Measurements from ENCODE around the gene CABS1.

Gene CABS1

DNA sequence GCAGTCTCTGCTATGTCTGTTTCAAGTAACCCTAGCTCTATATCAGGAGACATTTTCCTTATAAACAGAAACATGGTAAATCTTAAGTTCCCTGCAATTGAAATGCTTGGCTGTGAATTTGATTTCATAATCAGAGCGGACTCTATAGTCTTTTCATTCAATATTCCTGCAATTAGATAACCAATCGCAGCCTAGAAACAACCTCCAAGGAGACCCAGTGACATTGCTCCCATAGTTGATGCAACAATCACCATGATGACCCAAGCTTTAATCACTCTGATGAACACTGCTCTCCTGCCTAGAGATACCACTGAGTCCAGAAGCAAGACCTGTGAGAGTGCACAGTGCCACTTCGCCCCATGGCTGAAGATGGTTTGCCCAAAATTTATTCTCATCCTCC lies at the start of gene CABS1:
Gene CABS1, plus strand, starts transcription at position 301 of the 400 bp plus-strand sequence. Its CDS starts 59 bp downstream, at position 360.
- no peak within 1 kb of the TSS for H3K9ac ChIP-seq (ENCODE audit: low read length)
- H3K36me3 ChIP-seq (ENCODE audit: control insufficient read depth, insufficient read depth, low read length): no peaks in the 10 kb centered on the region
- no peaks in the 10 kb centered on the region for H3K4me1 ChIP-seq (ENCODE audit: control insufficient read depth, insufficient read depth, low read length)
- H3K27ac ChIP-seq (ENCODE audit: low read depth, low read length): no peak within 1 kb of the TSS
- H3K4me3 ChIP-seq (ENCODE audit: low read length): no peak within 1 kb of the TSS
- H3K27me3 ChIP-seq (ENCODE audit: control insufficient read depth, insufficient read depth, low read length): no peaks in the 10 kb centered on the region

DNA sequence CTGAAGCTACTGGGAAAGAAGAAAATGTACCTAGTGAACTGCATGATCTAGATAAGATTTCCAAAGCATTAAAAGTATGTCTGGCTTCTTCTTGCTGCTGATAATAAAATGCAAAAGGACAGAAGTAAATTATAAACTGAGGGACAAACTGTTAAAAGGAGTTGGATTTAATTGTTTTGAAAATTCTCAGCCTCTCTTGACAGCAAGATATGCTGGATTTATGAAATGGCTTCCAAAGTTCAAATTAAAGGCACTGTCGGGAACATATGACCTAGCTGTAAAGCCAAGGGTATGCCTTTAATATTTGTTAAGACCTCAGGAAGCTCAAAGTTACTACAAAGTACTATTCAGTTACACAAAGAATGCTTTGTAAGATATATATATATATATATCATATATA lies 46.1 kb upstream of the CABS1 start:
- no peaks in the 10 kb centered on the region for H3K27me3 ChIP-seq (ENCODE audit: control insufficient read depth, insufficient read depth, low read length)
- no peaks in the 10 kb centered on the region for H3K36me3 ChIP-seq (ENCODE audit: control insufficient read depth, insufficient read depth, low read length)
- no peaks in the 10 kb centered on the region for H3K4me1 ChIP-seq (ENCODE audit: control insufficient read depth, insufficient read depth, low read length)
- H3K27ac ChIP-seq (ENCODE audit: low read depth, low read length): no peak overlapping the region
- H3K4me3 ChIP-seq (ENCODE audit: low read length): no peak overlapping the region
- H3K9ac ChIP-seq (ENCODE audit: low read length): no peak overlapping the region

DNA sequence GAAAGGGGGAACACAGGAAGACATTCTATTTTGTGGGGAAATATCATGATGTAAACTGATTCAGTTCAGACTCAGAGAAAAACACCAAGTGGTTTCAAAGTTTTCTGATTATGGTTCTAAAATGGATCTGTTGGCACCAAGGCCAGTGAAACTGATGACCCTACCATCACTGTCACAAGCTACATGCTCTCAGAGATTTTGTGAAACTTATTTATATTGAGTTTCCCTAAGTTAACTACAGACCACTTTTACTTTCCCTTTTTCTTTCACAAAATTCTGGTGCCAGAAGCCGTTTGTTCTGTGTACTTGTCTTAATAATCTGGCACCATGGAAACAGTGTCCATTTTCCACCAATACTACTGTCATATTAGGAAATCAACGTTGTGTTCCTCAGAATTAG lies 43.4 kb upstream of the CABS1 start:
- Histone ChIP-seq H3K36me3 (ENCODE audit: control insufficient read depth, insufficient read depth, low read length) (no peaks in the 10 kb centered on the region), H3K4me1 (ENCODE audit: control insufficient read depth, insufficient read depth, low read length) (no peaks in the 10 kb centered on the region), H3K4me3 (ENCODE audit: low read length) (no peak overlapping the region), H3K9ac (ENCODE audit: low read length) (no peak overlapping the region), H3K27me3 (ENCODE audit: control insufficient read depth, insufficient read depth, low read length) (no peaks in the 10 kb centered on the region), H3K27ac (ENCODE audit: low read depth, low read length) (no peak overlapping the region)

DNA sequence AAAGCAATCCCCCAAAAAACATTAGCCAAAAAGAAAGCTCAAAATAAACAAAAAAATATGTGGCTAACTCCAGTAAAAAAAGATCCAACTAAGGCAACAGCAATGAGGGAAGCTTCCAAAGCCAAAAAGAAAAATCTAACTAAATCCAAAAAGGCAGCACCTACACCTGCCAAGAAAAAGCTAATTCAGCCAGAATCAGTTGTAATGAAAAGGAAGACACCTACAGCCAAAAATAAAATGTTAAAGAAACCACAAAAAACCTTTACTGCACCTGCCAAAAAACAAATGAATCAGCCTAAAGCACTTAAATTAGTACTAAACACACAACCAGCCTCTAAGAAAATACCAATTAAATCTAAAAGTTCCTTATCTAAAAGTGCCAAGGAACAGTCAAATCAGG lies 37.2 kb upstream of the CABS1 start:
- Histone ChIP-seq H3K27me3 (ENCODE audit: control insufficient read depth, insufficient read depth, low read length) (no peaks in the 10 kb centered on the region), H3K4me1 (ENCODE audit: control insufficient read depth, insufficient read depth, low read length) (no peaks in the 10 kb centered on the region), H3K36me3 (ENCODE audit: control insufficient read depth, insufficient read depth, low read length) (no peaks in the 10 kb centered on the region), H3K4me3 (ENCODE audit: low read length) (no peak overlapping the region), H3K27ac (ENCODE audit: low read depth, low read length) (no peak overlapping the region), H3K9ac (ENCODE audit: low read length) (no peak overlapping the region)

DNA sequence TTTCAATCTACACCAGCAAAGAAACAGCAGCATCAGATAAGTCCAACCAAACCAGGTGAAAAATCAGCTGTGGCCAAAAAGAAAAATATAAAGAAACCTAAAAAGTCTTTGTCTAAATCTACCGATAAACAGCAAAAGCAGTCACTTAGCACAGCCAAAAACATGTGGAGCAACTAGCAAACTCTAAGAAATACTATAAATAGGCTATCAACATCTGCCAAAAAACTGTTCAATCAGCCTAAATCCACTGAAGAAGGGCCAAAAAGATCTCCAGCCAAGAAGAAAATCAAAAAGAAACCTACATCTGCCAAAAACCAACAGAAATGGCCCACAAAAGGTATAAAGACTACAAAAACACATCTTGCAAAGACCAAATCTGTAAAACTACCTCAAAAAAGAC lies 36.7 kb upstream of the CABS1 start:
- Histone ChIP-seq H3K27me3 (ENCODE audit: control insufficient read depth, insufficient read depth, low read length) (no peaks in the 10 kb centered on the region), H3K4me3 (ENCODE audit: low read length) (no peak overlapping the region), H3K27ac (ENCODE audit: low read depth, low read length) (no peak overlapping the region), H3K9ac (ENCODE audit: low read length) (no peak overlapping the region), H3K36me3 (ENCODE audit: control insufficient read depth, insufficient read depth, low read length) (no peaks in the 10 kb centered on the region), H3K4me1 (ENCODE audit: control insufficient read depth, insufficient read depth, low read length) (no peaks in the 10 kb centered on the region)

DNA sequence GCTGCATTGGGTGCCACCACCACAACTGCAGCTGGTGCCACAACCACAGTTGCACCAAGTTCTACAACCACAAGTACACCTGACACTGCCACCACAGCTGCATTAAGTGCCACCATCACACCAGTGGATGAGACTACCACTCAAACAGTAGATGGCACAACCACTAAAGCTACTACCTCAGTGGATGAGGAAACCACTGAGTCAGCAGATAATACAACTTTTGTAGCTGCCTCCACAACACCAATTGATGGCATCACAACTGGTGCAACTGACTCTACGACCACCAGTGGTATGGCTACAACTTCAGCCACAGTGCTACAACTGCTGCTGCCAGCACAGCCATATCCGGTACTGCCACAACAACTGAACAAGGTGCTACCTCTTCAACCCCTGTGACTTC lies 35.1 kb upstream of the CABS1 start:
- H3K4me3 ChIP-seq (ENCODE audit: low read length): no peak overlapping the region
- no peak overlapping the region for H3K27ac ChIP-seq (ENCODE audit: low read depth, low read length)
- H3K9ac ChIP-seq (ENCODE audit: low read length): no peak overlapping the region
- H3K36me3 ChIP-seq (ENCODE audit: control insufficient read depth, insufficient read depth, low read length): no peaks in the 10 kb centered on the region
- no peaks in the 10 kb centered on the region for H3K27me3 ChIP-seq (ENCODE audit: control insufficient read depth, insufficient read depth, low read length)
- H3K4me1 ChIP-seq (ENCODE audit: control insufficient read depth, insufficient read depth, low read length): no peaks in the 10 kb centered on the region

DNA sequence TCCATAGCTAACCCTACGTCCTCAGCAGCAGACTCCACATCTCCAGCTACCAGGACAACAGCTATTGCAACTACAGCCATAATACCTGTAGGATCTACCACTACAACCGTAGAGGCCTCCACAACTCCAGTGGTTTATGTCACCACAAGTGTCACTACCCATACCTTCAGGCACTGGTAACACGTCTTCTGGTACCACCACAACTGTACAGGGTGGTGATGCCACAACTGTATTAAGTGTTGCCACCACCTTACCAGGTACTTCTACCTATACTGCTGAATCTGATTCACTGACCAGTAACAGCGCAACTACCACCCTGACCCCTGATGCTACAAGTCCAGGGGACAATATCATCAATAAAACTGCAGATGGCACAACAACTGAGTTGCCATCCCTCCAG lies 34.6 kb upstream of the CABS1 start:
- Histone ChIP-seq H3K36me3 (ENCODE audit: control insufficient read depth, insufficient read depth, low read length) (no peaks in the 10 kb centered on the region), H3K4me1 (ENCODE audit: control insufficient read depth, insufficient read depth, low read length) (no peaks in the 10 kb centered on the region), H3K27ac (ENCODE audit: low read depth, low read length) (no peak overlapping the region), H3K4me3 (ENCODE audit: low read length) (no peak overlapping the region), H3K27me3 (ENCODE audit: control insufficient read depth, insufficient read depth, low read length) (no peaks in the 10 kb centered on the region), H3K9ac (ENCODE audit: low read length) (no peak overlapping the region)

DNA sequence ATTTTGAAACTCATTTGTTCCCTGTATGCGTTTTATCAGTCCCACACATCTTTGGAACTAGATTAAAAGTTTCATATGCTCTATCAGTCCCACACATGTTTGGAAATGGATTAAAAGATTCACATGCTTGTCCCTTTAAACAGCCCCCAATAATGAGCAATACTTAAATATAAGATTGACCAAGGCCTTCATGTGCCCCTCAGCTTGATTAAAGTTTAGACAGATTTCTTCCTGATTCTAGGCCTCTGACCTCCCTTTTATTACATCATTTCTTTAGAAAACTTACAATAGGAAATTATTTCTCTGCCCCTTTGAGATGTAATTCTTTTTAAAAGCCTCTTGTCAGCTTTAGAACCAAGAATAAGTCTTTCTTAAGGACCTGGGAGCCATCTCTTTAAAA lies 31.7 kb upstream of the CABS1 start:
- Histone ChIP-seq H3K36me3 (ENCODE audit: control insufficient read depth, insufficient read depth, low read length) (no peaks in the 10 kb centered on the region), H3K9ac (ENCODE audit: low read length) (no peak overlapping the region), H3K27me3 (ENCODE audit: control insufficient read depth, insufficient read depth, low read length) (no peaks in the 10 kb centered on the region), H3K4me3 (ENCODE audit: low read length) (no peak overlapping the region), H3K4me1 (ENCODE audit: control insufficient read depth, insufficient read depth, low read length) (no peaks in the 10 kb centered on the region), H3K27ac (ENCODE audit: low read depth, low read length) (no peak overlapping the region)

DNA sequence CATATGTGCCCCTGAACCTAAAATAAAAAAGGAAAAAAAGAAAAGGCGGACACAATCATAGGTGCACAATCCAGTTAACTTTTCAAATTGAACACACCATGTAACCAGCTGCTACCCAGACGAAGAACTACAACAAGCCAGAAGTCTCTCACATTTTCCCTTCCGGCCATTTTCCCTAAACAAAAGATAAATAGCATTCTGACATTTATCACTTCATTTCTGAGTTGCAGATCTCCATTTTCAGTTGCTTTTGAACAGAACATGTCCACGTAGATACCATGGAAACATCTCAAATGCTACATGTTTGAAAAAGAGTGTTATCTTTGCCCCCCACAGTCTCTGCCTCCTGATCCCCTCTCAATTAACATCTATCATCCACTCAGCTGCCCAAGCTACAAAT lies 29.2 kb upstream of the CABS1 start:
- Histone ChIP-seq H3K4me3 (ENCODE audit: low read length) (no peak overlapping the region), H3K27ac (ENCODE audit: low read depth, low read length) (no peak overlapping the region), H3K9ac (ENCODE audit: low read length) (no peak overlapping the region), H3K27me3 (ENCODE audit: control insufficient read depth, insufficient read depth, low read length) (no peaks in the 10 kb centered on the region), H3K4me1 (ENCODE audit: control insufficient read depth, insufficient read depth, low read length) (no peaks in the 10 kb centered on the region), H3K36me3 (ENCODE audit: control insufficient read depth, insufficient read depth, low read length) (no peaks in the 10 kb centered on the region)

DNA sequence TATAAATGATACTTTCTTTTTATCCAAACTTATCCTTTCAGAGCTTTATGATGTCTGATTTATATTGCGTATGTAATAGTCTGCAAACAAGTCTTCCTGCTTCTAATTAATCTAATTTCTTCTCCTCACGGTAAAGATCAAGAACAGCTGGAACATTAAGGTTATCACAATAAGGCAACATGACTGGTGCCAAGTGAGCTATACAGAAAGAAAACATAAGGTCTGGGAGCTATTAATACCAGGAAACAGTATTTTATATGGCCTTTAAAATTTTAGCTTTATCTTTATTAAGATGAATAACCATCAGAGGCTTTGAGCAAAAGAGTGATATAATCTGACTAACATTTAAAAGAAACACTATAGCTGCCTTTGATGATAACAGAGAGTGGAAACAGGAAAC lies 28.7 kb upstream of the CABS1 start:
- H3K27ac ChIP-seq (ENCODE audit: low read depth, low read length): no peak overlapping the region
- no peaks in the 10 kb centered on the region for H3K4me1 ChIP-seq (ENCODE audit: control insufficient read depth, insufficient read depth, low read length)
- no peak overlapping the region for H3K4me3 ChIP-seq (ENCODE audit: low read length)
- H3K36me3 ChIP-seq (ENCODE audit: control insufficient read depth, insufficient read depth, low read length): no peaks in the 10 kb centered on the region
- H3K9ac ChIP-seq (ENCODE audit: low read length): no peak overlapping the region
- no peaks in the 10 kb centered on the region for H3K27me3 ChIP-seq (ENCODE audit: control insufficient read depth, insufficient read depth, low read length)

DNA sequence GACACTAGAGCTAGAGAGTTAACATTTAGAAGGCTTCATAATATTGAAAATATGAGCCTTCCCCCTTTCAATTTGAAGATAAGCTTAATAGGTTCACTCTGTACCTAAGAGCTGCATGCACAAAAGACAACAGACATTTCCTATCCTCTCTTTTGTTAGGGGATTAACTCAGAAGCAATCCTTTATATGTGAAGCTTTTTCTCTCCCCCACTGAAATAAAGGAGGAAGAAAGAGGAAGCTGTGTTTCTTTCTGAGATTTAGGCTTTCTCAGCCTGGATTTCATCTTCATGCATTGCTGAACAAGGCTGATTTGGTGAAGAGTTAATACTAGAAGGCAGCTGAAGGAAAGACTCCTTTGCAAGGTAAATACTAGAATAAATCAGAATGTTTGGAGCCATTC lies 21.0 kb upstream of the CABS1 start:
- Histone ChIP-seq H3K27me3 (ENCODE audit: control insufficient read depth, insufficient read depth, low read length) (no peaks in the 10 kb centered on the region), H3K36me3 (ENCODE audit: control insufficient read depth, insufficient read depth, low read length) (no peaks in the 10 kb centered on the region), H3K27ac (ENCODE audit: low read depth, low read length) (no peak overlapping the region), H3K4me1 (ENCODE audit: control insufficient read depth, insufficient read depth, low read length) (no peaks in the 10 kb centered on the region), H3K4me3 (ENCODE audit: low read length) (no peak overlapping the region), H3K9ac (ENCODE audit: low read length) (no peak overlapping the region)

DNA sequence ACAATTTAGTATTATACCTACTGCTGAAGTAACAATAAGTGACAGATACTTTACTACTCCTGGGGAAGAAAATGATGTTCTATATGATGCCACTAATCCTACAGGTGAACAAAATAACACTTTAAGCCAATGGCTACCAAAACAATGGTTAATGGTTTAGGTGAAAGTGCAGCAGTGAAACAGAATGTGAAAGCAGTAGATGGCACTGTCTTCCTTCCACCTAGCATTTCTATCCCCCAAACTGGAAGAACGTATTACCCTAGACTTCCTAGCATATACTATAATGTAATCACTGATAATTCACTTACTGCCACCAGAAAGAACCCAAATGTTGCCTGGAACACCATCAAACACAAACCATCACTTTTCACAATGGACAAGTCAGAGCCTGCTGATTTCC lies 18.9 kb upstream of the CABS1 start:
- Histone ChIP-seq H3K9ac (ENCODE audit: low read length) (no peak overlapping the region), H3K36me3 (ENCODE audit: control insufficient read depth, insufficient read depth, low read length) (no peaks in the 10 kb centered on the region), H3K27me3 (ENCODE audit: control insufficient read depth, insufficient read depth, low read length) (no peaks in the 10 kb centered on the region)

DNA sequence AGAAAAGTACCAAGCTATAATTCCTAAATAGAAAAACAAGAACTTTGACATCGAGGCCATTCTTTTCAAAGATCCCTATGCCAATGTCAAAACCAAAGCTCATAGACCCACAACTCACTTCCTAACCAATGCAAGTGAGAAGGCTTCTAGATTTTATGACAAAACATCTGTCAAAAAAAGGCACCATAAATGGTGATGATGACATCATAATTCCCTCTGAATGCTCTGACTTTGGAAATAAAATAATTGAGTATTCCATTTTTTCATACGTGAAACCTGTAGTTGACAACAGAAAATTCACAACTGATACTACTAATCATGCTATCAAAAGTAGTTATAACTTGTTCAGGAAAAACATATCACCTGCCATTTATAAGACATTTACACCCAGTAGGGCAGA lies 8.7 kb upstream of the CABS1 start:
- H3K27me3 ChIP-seq (ENCODE audit: control insufficient read depth, insufficient read depth, low read length): no peaks in the 10 kb centered on the region
- H3K36me3 ChIP-seq (ENCODE audit: control insufficient read depth, insufficient read depth, low read length): no peaks in the 10 kb centered on the region
- no peaks in the 10 kb centered on the region for H3K4me1 ChIP-seq (ENCODE audit: control insufficient read depth, insufficient read depth, low read length)
- no peak overlapping the region for H3K9ac ChIP-seq (ENCODE audit: low read length)
- H3K4me3 ChIP-seq (ENCODE audit: low read length): no peak overlapping the region
- H3K27ac ChIP-seq (ENCODE audit: low read depth, low read length): no peak overlapping the region

More for the DNA sequence above, 18.9 kb upstream of the CABS1 start:
- H3K4me1 ChIP-seq (ENCODE audit: control insufficient read depth, insufficient read depth, low read length): no peaks in the 10 kb centered on the region
- H3K4me3 ChIP-seq (ENCODE audit: low read length): no peak overlapping the region
- no peak overlapping the region for H3K27ac ChIP-seq (ENCODE audit: low read depth, low read length)

DNA sequence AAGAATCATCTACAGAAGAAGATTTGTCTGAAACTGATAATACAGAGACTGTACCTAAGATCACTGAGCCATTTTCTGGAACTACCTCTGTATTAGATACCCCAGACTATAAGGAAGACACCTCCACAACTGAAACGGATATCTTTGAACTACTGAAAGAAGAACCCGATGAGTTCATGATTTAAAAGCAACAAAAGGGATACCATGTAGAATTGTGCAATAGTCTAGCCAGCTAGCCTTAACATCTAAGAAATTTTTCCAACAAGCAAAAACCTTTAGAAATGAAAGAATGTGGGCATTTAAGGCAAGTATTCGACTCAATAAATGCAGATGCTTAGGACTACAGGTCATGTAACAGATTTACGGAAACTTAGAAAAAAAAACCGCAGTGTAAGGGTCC lies 1.3 kb downstream of the CABS1 start:
- Histone ChIP-seq H3K27ac (ENCODE audit: low read depth, low read length) (no peak overlapping the region), H3K4me3 (ENCODE audit: low read length) (no peak overlapping the region), H3K9ac (ENCODE audit: low read length) (no peak overlapping the region), H3K4me1 (ENCODE audit: control insufficient read depth, insufficient read depth, low read length) (no peaks in the 10 kb centered on the region), H3K27me3 (ENCODE audit: control insufficient read depth, insufficient read depth, low read length) (no peaks in the 10 kb centered on the region), H3K36me3 (ENCODE audit: control insufficient read depth, insufficient read depth, low read length) (no peaks in the 10 kb centered on the region)

All from rectal smooth muscle tissue (tissue), 1 donor.